ENCODE measurements around the gene COL12A1. TPM values are rescaled to one million over a fixed set of nuclear protein-coding genes. Genes with fewer than 3 reads are reported as not detected.

The COL12A1 gene
- total and polyA plus RNA-seq, 10 of the 15 experiments (the other 5 are each of a cell fraction or from before 2014, with no cell fraction given) = under 0.01 to 0.69 (median 0.11) TPM; not detected in 6

GRCh38 chr6:75149240-75149639 is 56.6 kb downstream of the COL12A1 start:
- Histone ChIP-seq H3K4me2 (ENCODE audit: control insufficient read depth, insufficient read depth) (no peak overlapping the region), H2AFZ (ENCODE audit: control insufficient read depth, low read depth, low read length) (no peak overlapping the region), H3K9me3 (replicated peaks; ENCODE audit: control insufficient read depth, insufficient read depth, low read length) (no peaks in the 10 kb centered on the region; the same call in 2 of the 3 replicates), H3K79me2 (ENCODE audit: control insufficient read depth, insufficient read depth, low read length) (no peaks in the 10 kb centered on the region), H3K4me1 (ENCODE audit: control insufficient read depth, insufficient read depth, low read length) (no peaks in the 10 kb centered on the region; the same call in 1 of the 2 replicates), H3K9ac (ENCODE audit: control insufficient read depth, insufficient read depth, low read length) (no peak overlapping the region), H3K36me3 (ENCODE audit: control insufficient read depth in 2 of 2, insufficient read depth in 2 of 2, low read length in 1 of 2) (no peaks in the 10 kb centered on the region), H3K27ac (ENCODE audit: control insufficient read depth, insufficient read depth) (no peak overlapping the region), H3K27me3 (replicated peaks in 1 of 2; ENCODE audit: control insufficient read depth in 2 of 2, insufficient read depth in 2 of 2, low read length in 1 of 2) (no peaks in the 10 kb centered on the region), H3K4me3 (no peak overlapping the region), H4K20me1 (ENCODE audit: control insufficient read depth, insufficient read depth) (no peaks in the 10 kb centered on the region)
- no peak for FAIRE-seq
- BruUV-seq (replicated peaks) = no TSS peak
- ChIA-PET POLR2A (interaction anchor here (0.6 kb wide), 1 partner anchor 1759 kb away, joined by 4 read pairs; no protein-coding TSS in a partner anchor), RAD21 (ENCODE audit: unreplicated experiment) (no interaction called here), SMC1A (ENCODE audit: uncharacterized antibody, unreplicated experiment) (interaction anchor here (1.9 kb wide), 1 partner anchor 10 kb away, joined by 5 read pairs; no protein-coding TSS in a partner anchor), CTCF (no interaction called here)
- WGBS (ENCODE audit: insufficient coverage, insufficient replicate concordance, low lambda C conversion rate, missing lambda C conversion rate) = 3% methylated on average over 1 of the region's 1 CpG
- intact Hi-C loops (cut with micrococcal nuclease; ENCODE audit: unreplicated experiment) = no loop called here
- no peak for TF ChIP-seq RAD21 (IDR thresholded peaks at IDR 0.05; ENCODE audit: insufficient read depth, low read depth, low read length)
- no peak for ATAC-seq
- in situ Hi-C loops (cut with MboI) = no loop called here
- no peak for DNase-seq (ENCODE audit: low read depth, low spot score)

DNA sequence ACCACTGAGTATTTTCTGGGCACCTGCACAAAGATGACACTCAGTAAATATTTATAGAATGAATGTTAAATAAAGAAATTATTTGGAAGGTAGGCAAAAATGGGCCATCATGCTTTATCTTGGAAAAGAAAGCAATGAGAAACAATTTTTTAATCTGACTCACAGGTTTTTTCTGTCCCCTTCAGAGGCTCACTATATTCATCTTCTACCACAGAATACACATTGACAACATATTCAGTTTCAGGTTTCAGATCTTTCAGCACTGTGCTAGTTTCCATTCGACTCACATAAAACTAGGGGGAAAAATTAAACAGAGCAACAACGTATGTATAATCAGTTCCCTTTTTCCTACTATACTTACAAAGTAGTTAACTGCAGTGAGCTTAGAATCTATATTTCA is 58.3 kb downstream of the COL12A1 start:
- ChIA-PET SMC1A (ENCODE audit: uncharacterized antibody, unreplicated experiment) (interaction anchor here (1.9 kb wide), 1 partner anchor 8 kb away, joined by 5 read pairs; no protein-coding TSS in a partner anchor), POLR2A (no interaction called here), RAD21 (ENCODE audit: unreplicated experiment) (no interaction called here), CTCF (interaction anchor here (1.2 kb wide), 1 partner anchor 13 kb away, joined by 3 read pairs; no protein-coding TSS in a partner anchor)
- Histone ChIP-seq H3K4me2 (ENCODE audit: control insufficient read depth, insufficient read depth) (no peak overlapping the region), H4K20me1 (ENCODE audit: control insufficient read depth, insufficient read depth) (no peaks in the 10 kb centered on the region), H3K4me3 (no peak overlapping the region), H3K27me3 (replicated peaks in 1 of 2; ENCODE audit: control insufficient read depth in 2 of 2, insufficient read depth in 2 of 2, low read length in 1 of 2) (no peaks in the 10 kb centered on the region), H3K36me3 (ENCODE audit: control insufficient read depth in 2 of 2, insufficient read depth in 2 of 2, low read length in 1 of 2) (no peaks in the 10 kb centered on the region), H3K4me1 (ENCODE audit: control insufficient read depth, insufficient read depth, low read length) (no peaks in the 10 kb centered on the region; the same call in 1 of the 2 replicates), H2AFZ (ENCODE audit: control insufficient read depth, low read depth, low read length) (no peak overlapping the region), H3K79me2 (ENCODE audit: control insufficient read depth, insufficient read depth, low read length) (no peaks in the 10 kb centered on the region), H3K9ac (ENCODE audit: control insufficient read depth, insufficient read depth, low read length) (no peak overlapping the region), H3K27ac (ENCODE audit: control insufficient read depth, insufficient read depth) (no peak overlapping the region), H3K9me3 (replicated peaks; ENCODE audit: control insufficient read depth, insufficient read depth, low read length) (no peaks in the 10 kb centered on the region; the same call in 2 of the 3 replicates)
- in situ Hi-C loops (cut with MboI) (no loop called here), intact Hi-C loops (cut with micrococcal nuclease; ENCODE audit: unreplicated experiment) (no loop called here)
- peak; percentile 40; the same call in 1 of the 2 replicates for TF ChIP-seq SPI1 (IDR thresholded peaks at IDR 0.05; ENCODE audit: borderline replicate concordance, insufficient read depth, low read depth, low read length)
- 0 out of 2 replicates have a peak, but pooled peaks have one; percentile 30 for TF ChIP-seq JUNB (IDR thresholded peaks at IDR 0.05)
- TF ChIP-seq SMARCA5 (IDR thresholded peaks at IDR 0.05) = no peak
- TF ChIP-seq KAT2A (conservative IDR thresholded peaks at IDR 0.05; ENCODE audit: control insufficient read depth, low read depth, low read length) = no peak
- TF ChIP-seq, protein P1, sequence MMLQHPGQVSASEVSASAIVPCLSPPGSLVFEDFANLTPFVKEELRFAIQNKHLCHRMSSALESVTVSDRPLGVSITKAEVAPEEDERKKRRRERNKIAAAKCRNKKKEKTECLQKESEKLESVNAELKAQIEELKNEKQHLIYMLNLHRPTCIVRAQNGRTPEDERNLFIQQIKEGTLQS (IDR thresholded peaks at IDR 0.05; ENCODE audit: borderline replicate concordance, extremely low read depth, low read depth, low read length) = no peak
- TF ChIP-seq CEBPB (IDR thresholded peaks at IDR 0.05; ENCODE audit: borderline replicate concordance in 1 of 2, low read depth in 2 of 2, low read length in 2 of 2) = no peak
- no peak for TF ChIP-seq MYC (IDR thresholded peaks at IDR 0.05; ENCODE audit: insufficient read depth, insufficient read length, insufficient replicate concordance, low read length, severe bottlenecking)
- 0 out of 2 replicates have a peak, but pooled peaks have one; percentile 22 for TF ChIP-seq CBX5 (IDR thresholded peaks at IDR 0.05; ENCODE audit: low read depth)
- no peak for TF ChIP-seq ATF7 (IDR thresholded peaks at IDR 0.05; ENCODE audit: low read depth)
- TF ChIP-seq IKZF2 (IDR thresholded peaks at IDR 0.05) = peak in 1 of 2 experiments; percentile 32; a peak in 2 of 4 replicates
- 0 out of 2 replicates have a peak, but pooled peaks have one; percentile 18 for TF ChIP-seq MTA2 (IDR thresholded peaks at IDR 0.05; ENCODE audit: low read depth)
- TF ChIP-seq CHD2 (IDR thresholded peaks at IDR 0.05; ENCODE audit: borderline replicate concordance, low read depth, low read length) = no peak
- no peak for TF ChIP-seq NKRF (conservative IDR thresholded peaks at IDR 0.05)
- peak; percentile 27; the same call in 1 of the 2 replicates for TF ChIP-seq ZNF217 (IDR thresholded peaks at IDR 0.05)
- no peak for TF ChIP-seq CBFB (IDR thresholded peaks at IDR 0.05; ENCODE audit: low read depth)
- FAIRE-seq = peak; percentile 27
- peak; percentile 7 for DNase-seq (ENCODE audit: low read depth, low spot score)
- peak; percentile 92 for ATAC-seq
- BruUV-seq (replicated peaks) = no TSS peak
- WGBS (ENCODE audit: insufficient coverage, insufficient replicate concordance, low lambda C conversion rate, missing lambda C conversion rate) = 0% methylated on average over 2 of the region's 2 CpGs
